GM12873 (cell line): ENCODE results near the gene RAB31.

Experiments used
- TF ChIP-seq, protein P1 (sequence below): IDR thresholded peaks from 2 replicates; pipeline ENCODE4 v1.5.1; 2012; ENCODE audit warnings: low read depth, mild to moderate bottlenecking, moderate library complexity, low read length, control low read depth; ENCODE audit not compliant: insufficient read depth; ENCODE audit errors: missing control alignments

The RAB31 gene

DNA sequence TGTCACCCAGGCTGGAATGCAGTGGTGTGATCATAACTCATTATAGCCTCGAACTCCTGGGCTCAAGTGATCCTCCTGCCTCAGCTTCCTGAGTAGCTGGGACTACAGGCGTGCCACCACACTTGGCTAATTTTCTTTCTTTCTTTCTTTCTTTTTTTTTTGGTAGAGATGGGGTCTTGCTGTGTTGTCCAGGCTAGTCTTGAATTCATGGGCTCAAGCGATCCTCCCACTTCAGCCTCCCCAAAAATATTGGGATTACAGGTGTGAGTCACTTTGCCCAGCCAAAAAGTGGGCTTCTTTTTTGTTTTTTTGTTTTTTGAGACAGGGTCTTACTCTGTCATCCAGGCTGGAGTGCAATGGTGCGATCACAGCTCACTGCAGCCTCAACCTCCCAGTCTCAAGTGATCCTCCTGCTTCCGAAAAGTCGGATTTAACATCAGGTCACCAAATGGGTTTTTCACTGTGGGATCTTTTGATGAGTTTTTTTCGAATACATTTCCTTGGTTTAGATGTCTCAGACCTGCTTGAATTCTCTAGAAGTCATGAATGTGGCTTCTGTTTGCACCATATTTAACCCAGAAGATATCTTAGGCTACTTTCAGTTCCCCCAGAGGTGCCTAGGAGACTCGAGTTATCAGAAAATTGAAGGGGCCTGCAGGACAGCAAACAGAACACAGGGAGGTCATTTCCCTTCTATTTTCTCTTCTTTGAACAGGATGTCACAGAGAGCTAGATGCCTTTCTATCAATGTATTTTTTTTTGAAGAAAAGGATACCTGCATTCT is 8.9 kb downstream of the RAB31 start:
- TF ChIP-seq, protein P1, sequence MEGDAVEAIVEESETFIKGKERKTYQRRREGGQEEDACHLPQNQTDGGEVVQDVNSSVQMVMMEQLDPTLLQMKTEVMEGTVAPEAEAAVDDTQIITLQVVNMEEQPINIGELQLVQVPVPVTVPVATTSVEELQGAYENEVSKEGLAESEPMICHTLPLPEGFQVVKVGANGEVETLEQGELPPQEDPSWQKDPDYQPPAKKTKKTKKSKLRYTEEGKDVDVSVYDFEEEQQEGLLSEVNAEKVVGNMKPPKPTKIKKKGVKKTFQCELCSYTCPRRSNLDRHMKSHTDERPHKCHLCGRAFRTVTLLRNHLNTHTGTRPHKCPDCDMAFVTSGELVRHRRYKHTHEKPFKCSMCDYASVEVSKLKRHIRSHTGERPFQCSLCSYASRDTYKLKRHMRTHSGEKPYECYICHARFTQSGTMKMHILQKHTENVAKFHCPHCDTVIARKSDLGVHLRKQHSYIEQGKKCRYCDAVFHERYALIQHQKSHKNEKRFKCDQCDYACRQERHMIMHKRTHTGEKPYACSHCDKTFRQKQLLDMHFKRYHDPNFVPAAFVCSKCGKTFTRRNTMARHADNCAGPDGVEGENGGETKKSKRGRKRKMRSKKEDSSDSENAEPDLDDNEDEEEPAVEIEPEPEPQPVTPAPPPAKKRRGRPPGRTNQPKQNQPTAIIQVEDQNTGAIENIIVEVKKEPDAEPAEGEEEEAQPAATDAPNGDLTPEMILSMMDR: no peak

DNA sequence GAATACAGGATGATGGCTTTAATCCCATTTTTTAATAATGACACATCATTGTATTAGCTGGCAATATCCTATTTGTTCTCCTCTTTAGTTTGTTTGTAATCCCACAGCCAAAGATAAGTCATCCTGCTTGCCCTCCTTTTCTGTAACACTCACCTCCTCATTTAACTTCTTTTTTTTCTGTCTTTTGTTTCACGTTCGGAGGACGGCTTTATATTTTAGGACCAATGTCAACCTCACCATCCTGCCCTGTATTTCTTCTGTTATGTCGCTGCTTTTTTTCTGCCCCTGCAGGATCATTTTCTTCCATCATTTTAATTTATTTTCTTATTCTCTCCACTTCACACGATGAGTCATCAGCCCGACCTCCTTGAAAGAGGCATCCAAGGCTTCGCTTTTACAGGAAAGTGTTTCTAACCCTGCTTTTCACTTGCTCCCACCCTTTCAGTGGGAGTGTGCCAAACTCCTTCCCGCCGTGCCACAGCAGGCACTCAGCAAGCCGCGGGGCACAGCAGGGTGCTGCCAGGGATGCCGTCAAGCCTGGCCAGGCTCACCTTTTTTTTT is 11.4 kb downstream of the RAB31 start:
- TF ChIP-seq, protein P1: no peak

DNA sequence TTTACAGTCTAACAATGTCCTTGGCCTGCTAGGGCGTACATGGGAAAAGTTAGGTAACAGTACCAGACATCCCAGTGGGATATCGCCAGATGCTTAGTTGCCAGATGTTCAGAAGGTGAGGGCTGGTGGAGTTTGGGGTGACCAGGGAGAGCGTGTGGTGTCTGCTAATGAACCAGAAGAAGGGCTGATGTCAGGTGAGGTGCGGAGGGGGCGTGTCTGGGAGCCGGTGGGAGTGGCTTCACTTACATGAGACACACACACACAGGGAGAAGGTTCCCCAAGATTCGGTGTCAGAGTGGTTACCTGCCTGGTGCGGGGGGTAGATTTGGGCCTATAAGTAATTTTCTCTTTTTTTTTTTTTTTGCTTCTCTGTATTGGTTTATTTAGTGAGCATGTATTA is 12.2 kb downstream of the RAB31 start:
- TF ChIP-seq, protein P1: no peak

DNA sequence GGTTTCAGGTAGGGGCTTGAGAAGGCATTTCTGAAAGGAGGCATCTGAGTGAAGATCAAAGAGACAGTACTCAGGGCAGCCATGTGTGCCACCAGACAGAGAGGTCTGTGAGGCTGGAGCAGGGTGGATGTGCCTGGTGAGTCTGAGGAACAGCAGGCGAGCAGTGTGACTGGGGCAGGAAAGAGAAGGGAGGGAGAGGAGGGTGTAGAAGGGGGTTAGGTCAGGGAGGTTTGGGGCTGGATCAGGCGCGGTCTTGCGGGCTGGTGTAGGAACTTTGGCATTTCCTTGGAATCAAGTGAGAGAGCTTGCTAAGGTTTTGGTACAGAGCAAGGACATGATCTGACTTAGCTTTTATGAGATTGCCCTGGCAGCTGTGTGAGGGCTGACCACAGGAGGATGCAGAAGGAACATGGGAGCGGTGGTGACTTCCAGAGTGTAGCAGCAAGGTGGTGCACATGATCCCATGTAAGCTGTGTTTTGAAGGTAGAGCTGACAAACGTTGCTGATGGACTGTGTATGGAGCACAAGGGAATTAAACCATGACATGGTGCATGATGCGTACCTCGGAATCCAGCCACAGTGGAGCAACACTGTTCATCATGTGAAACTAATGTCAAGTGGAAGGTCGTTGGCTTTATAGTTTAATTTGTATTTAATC is 13.9 kb downstream of the RAB31 start:
- TF ChIP-seq, protein P1: no peak

DNA sequence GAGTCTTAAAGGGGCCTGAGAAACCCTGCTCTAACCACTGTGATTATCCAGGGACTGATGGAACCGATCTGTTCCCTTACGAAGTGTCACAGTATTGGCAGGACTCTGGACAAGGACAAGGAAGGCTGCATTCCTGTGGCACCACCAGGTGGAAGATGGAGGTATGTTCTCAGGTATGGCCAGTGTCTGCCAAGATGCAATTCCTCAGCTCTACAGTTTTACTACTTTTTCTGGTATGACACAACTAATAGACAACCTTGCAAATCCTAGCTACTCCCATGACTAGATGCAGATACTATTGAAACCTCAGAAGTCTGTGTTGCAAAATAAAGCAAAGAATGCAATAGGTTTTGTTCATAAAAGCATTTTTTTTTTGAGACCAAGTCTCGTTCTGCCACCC is 14.6 kb downstream of the RAB31 start:
- TF ChIP-seq, protein P1: peak; percentile 46

DNA sequence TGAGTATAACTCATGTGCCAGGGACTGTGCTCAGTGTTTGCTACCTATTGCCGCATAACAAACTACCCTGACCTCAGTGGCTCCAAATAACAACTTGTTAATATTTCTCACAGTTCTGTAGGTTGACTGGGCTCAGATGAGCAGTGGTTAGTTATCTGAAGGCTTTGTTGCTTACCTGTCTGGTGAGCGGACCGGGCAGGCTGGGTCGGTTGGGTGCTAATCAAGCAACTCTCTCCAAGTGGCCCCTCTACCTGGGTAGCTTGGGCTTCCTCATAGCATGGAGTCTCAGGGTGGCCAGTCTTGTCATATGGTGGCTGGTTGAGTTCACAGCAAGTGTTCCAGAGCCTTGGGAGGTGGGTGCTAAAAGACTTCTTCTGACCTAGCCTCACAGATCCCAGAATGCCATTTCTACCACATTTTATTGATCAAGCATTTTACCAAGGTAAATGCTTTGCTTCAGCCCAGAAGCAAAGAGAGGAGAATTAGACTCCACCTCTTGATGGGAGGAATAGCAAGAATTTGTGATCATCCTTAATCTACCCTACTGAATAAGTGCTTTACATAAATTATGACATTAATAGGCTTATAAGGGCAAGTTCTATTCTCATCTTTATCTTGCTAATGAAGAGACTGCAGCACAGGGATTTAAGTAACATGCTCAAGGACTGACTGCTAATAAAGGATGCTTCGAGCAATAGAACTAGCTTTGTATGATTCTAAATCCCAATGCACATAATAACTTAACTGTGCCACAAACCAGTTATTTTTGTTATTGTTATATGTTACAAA is 16.9 kb downstream of the RAB31 start:
- TF ChIP-seq, protein P1: no peak

DNA sequence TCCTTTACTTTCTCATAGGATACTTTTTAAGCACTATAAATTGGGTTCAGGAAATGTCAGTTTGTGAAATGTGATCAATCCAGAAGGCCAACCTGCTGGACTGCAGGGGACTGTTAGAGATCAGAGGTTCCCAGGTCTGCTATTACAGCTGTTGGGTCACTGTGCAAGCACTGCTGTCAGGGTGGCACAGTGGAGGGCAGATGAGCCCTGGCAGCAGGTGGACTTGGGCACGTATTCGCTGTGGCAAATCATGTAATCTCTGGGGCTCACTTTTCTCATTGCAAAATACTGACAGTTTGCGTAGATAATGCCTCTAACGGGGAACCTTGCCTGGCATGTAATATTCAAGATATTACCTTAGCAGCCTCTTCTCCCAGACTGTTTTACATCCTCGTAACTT is 18.1 kb downstream of the RAB31 start:
- TF ChIP-seq, protein P1: no peak
